KMS-11 (cell line): ENCODE measurements around the gene CLRN1.

Source experiments
- H2AFZ ChIP-seq: fragments of 200-600 bp; sonication (generic); 2 replicates; pipeline ENCODE4 v1.6.1; 2016; ENCODE audit warnings: antibody characterized with exemption, mixed run types, low read depth
- H3K27ac ChIP-seq: fragments of 200-600 bp; sonication (generic); 2 replicates; pipeline ENCODE4 v1.6.1; 2016; ENCODE audit warnings: mild to moderate bottlenecking, mixed run types
- H3K27me3 ChIP-seq: fragments of 200-600 bp; sonication (generic); 2 replicates; pipeline ENCODE4 v1.6.1; 2017; ENCODE audit warnings: mild to moderate bottlenecking, low read depth, mixed run types, moderate library complexity; ENCODE audit not compliant: insufficient read depth
- H3K36me3 ChIP-seq: fragments of 200-600 bp; sonication (generic); 2 replicates; pipeline ENCODE4 v1.6.1; 2017; ENCODE audit warnings: mild to moderate bottlenecking, mixed run types; ENCODE audit not compliant: insufficient read depth
- H3K4me1 ChIP-seq: fragments of 200-600 bp; sonication (generic); 2 replicates; pipeline ENCODE4 v1.6.1; 2016; ENCODE audit warnings: mild to moderate bottlenecking, low read depth, mixed run types; ENCODE audit not compliant: poor library complexity, severe bottlenecking
- H3K4me2 ChIP-seq: fragments of 200-600 bp; sonication (generic); 2 replicates; pipeline ENCODE4 v1.7.0; 2016; ENCODE audit warnings: mild to moderate bottlenecking, mixed run types
- H3K4me3 ChIP-seq: fragments of 200-600 bp; sonication (generic); IDR thresholded peaks from 2 replicates; pipeline ENCODE4 v1.6.1; 2017; ENCODE audit warnings: low read depth, low read length, mixed read lengths; ENCODE audit not compliant: insufficient read depth
- H3K79me2 ChIP-seq: fragments of 200-600 bp; sonication (generic); 2 replicates; pipeline ENCODE4 v1.6.1; 2016; ENCODE audit warnings: low read depth, mixed run types; ENCODE audit not compliant: insufficient read depth
- H3K9ac ChIP-seq: fragments of 200-600 bp; sonication (generic); 2 replicates; pipeline ENCODE4 v1.6.1; 2016; ENCODE audit warnings: mild to moderate bottlenecking, mixed run types
- H4K20me1 ChIP-seq: fragments of 200-600 bp; sonication (generic); 2 replicates; pipeline ENCODE4 v1.6.1; 2016; ENCODE audit warnings: mild to moderate bottlenecking, mixed run types; ENCODE audit not compliant: insufficient read depth
- TF ChIP-seq, protein P1 (sequence below): fragments of 200-600 bp; sonication (generic); conservative IDR thresholded peaks from 2 replicates; pipeline ENCODE4 v1.6.1; 2017; ENCODE audit warnings: low read depth, mild to moderate bottlenecking, antibody characterized with exemption, low read length, moderate library complexity, mixed read lengths

Gene CLRN1

DNA sequence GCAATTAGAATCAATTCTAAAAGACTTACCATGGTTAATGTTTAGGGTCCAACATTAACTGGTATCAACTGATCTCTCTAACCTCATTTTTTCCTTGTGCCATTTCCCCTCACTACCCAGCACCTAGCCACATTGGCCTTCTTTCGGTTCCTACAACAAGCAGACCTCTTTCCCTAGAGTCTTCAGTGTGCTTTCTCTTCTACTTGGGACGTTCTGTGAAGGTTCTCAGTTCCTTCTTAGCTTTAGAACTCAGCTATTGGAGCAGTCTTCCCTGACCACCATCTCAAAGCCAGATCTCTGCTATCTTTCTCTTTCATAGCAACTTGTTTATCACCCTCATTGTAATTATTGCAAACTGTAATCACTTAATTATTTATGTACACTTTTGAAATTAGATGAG lies 35.8 kb downstream of the CLRN1 start:
- H3K27ac ChIP-seq = no peak overlapping the region
- no peak overlapping the region for H3K4me2 ChIP-seq
- H2AFZ ChIP-seq = no peak overlapping the region
- no peaks in the 10 kb centered on the region for H3K4me1 ChIP-seq
- H3K4me3 ChIP-seq = no peak overlapping the region
- H3K79me2 ChIP-seq = no peaks in the 10 kb centered on the region
- no peak overlapping the region for H3K9ac ChIP-seq
- TF ChIP-seq, protein P1, sequence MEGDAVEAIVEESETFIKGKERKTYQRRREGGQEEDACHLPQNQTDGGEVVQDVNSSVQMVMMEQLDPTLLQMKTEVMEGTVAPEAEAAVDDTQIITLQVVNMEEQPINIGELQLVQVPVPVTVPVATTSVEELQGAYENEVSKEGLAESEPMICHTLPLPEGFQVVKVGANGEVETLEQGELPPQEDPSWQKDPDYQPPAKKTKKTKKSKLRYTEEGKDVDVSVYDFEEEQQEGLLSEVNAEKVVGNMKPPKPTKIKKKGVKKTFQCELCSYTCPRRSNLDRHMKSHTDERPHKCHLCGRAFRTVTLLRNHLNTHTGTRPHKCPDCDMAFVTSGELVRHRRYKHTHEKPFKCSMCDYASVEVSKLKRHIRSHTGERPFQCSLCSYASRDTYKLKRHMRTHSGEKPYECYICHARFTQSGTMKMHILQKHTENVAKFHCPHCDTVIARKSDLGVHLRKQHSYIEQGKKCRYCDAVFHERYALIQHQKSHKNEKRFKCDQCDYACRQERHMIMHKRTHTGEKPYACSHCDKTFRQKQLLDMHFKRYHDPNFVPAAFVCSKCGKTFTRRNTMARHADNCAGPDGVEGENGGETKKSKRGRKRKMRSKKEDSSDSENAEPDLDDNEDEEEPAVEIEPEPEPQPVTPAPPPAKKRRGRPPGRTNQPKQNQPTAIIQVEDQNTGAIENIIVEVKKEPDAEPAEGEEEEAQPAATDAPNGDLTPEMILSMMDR = no peak
- H4K20me1 ChIP-seq = no peaks in the 10 kb centered on the region
- no peaks in the 10 kb centered on the region for H3K27me3 ChIP-seq
- H3K36me3 ChIP-seq = no peaks in the 10 kb centered on the region

DNA sequence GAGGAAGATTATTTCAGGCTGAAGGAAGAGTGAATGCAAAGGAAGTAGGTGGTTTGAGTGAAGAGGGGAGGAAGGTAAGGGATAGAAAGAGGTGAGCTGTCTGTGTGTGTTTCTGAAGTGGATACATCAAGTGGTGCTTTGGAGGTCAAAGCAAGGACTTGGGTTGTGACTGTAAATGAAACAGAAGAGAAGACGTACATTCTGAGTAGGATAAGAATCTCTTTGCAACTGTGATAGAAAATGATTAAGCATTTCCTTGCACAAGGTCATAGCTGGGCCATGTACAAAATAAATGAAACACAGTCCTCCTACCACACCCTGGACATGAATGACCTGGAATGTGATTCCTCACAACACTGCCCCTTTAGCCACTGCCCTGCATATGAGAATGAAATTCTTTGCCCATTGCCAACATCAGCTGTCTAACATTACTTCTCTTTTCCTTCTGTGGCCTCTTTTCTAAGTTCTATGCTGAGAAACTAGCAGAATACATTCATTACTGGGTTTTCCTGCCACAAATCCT lies 39.0 kb downstream of the CLRN1 start:
- TF ChIP-seq, protein P1 = no peak
- H3K27me3 ChIP-seq = no peaks in the 10 kb centered on the region
- H3K4me2 ChIP-seq = no peak overlapping the region
- no peak overlapping the region for H3K4me3 ChIP-seq
- no peaks in the 10 kb centered on the region for H3K36me3 ChIP-seq
- no peaks in the 10 kb centered on the region for H4K20me1 ChIP-seq
- no peak overlapping the region for H3K9ac ChIP-seq
- H3K79me2 ChIP-seq = no peaks in the 10 kb centered on the region
- H3K4me1 ChIP-seq = no peaks in the 10 kb centered on the region
- no peak overlapping the region for H3K27ac ChIP-seq
- H2AFZ ChIP-seq = no peak overlapping the region

DNA sequence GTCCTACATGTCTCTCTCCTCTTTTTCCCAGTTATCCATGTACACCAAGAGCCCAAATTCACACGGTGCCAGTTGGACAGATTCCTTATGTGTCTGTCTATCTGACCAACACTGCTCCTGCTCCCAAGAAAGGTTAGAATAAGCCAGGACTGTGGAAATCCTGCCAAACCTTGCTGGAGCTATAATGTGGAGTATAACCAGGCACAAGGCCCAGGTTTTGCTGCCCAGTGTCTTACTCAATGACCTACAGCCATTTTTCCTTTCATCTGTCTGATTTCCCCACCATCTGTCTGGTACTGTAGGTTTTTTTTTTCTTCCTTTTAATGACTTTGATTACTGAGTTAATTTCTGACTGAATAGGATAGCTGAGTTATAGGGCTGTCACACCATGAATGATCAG lies 40.8 kb downstream of the CLRN1 start:
- Histone ChIP-seq H4K20me1 (no peaks in the 10 kb centered on the region), H3K4me1 (no peaks in the 10 kb centered on the region), H3K79me2 (no peaks in the 10 kb centered on the region), H3K27me3 (no peaks in the 10 kb centered on the region), H3K9ac (no peak overlapping the region), H3K36me3 (no peaks in the 10 kb centered on the region), H2AFZ (no peak overlapping the region), H3K4me2 (no peak overlapping the region), H3K4me3 (no peak overlapping the region), H3K27ac (no peak overlapping the region)
- TF ChIP-seq, protein P1 = no peak

DNA sequence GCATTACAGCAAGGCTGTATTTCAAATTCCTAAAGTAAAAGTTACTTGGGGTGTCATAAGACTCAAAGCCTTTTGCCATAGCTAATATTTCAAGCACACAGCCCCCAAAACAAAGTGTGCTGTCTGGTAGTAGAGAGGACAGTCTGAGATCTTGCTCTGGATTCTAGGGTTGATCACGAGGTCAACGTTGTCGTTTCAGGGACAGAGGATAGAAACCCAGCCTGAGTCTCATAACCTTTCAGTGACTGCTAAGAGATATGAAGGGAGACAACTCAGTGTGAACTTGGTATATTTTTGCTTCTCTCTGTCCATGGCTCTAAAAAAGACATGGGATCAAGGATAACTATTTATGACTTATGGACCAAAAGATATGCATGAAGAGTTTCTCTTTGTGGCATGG lies 41.7 kb downstream of the CLRN1 start:
- no peaks in the 10 kb centered on the region for H4K20me1 ChIP-seq
- no peaks in the 10 kb centered on the region for H3K79me2 ChIP-seq
- H3K27me3 ChIP-seq = no peaks in the 10 kb centered on the region
- peaks cover 6% of the 10 kb centered on the region for H3K4me1 ChIP-seq
- no peak overlapping the region for H3K4me3 ChIP-seq
- no peak overlapping the region for H3K9ac ChIP-seq
- no peak overlapping the region for H2AFZ ChIP-seq
- TF ChIP-seq, protein P1 = no peak
- H3K4me2 ChIP-seq = no peak overlapping the region
- no peak overlapping the region for H3K27ac ChIP-seq
- no peaks in the 10 kb centered on the region for H3K36me3 ChIP-seq
